Measurements from ENCODE around the gene RNU1-3. TPM values are rescaled to one million over a fixed set of nuclear protein-coding genes. Genes with fewer than 3 reads are reported as not detected.

The RNU1-3 gene
- total and polyA plus RNA-seq, 2 of the 13 experiments (the other 11 are each of a cell fraction or from before 2014, with no cell fraction given), result under 0.01 to 11,018 TPM

GRCh38 chr1:16677552-16678431 is 11.0 kb upstream of the RNU1-3 start (continued):
- TF ChIP-seq ZMAT5 (CRISPR knock-in tag; IDR thresholded peaks at IDR 0.05; ENCODE audit: borderline replicate concordance, low read depth) (no peak), SMAD1 (CRISPR knock-in tag; IDR thresholded peaks at IDR 0.05; ENCODE audit: borderline replicate concordance, low read depth) (no peak), NCOA2 (CRISPR knock-in tag; IDR thresholded peaks at IDR 0.05) (peak; percentile 51), XBP1 (CRISPR knock-in tag; IDR thresholded peaks at IDR 0.05) (no peak), SAP130 (CRISPR knock-in tag; IDR thresholded peaks at IDR 0.05; ENCODE audit: low read depth) (peak; percentile 69), JUND (CRISPR knock-in tag; IDR thresholded peaks at IDR 0.05) (no peak), ZNF253 (CRISPR knock-in tag; IDR thresholded peaks at IDR 0.05; ENCODE audit: borderline replicate concordance) (no peak), NCOR1 (IDR thresholded peaks at IDR 0.05; ENCODE audit: borderline replicate concordance, low read length) (peak; percentile 57; the same call in 1 of the 2 replicates), ZFP1 (CRISPR knock-in tag; IDR thresholded peaks at IDR 0.05) (0 out of 2 replicates have a peak, but pooled peaks have one; percentile 38), ZNF225 (CRISPR knock-in tag; IDR thresholded peaks at IDR 0.05) (no peak), NFIC (IDR thresholded peaks at IDR 0.05; ENCODE audit: low read length) (peak; percentile 64; the same call in 1 of the 2 replicates), KMT2A (CRISPR knock-in tag; IDR thresholded peaks at IDR 0.05) (no peak), BCL6 (CRISPR knock-in tag; IDR thresholded peaks at IDR 0.05) (peak; percentile 26; the same call in 1 of the 2 replicates), ARID5B (CRISPR knock-in tag; IDR thresholded peaks at IDR 0.05) (peak; percentile 45; the same call in 1 of the 2 replicates), NPAS2 (CRISPR knock-in tag; IDR thresholded peaks at IDR 0.05; ENCODE audit: borderline replicate concordance) (0 out of 2 replicates have a peak, but pooled peaks have one; percentile 64), GATAD2A (CRISPR knock-in tag; IDR thresholded peaks at IDR 0.05) (peak; percentile 86), ZNF749 (CRISPR knock-in tag; IDR thresholded peaks at IDR 0.05; ENCODE audit: borderline replicate concordance) (no peak), HNF4A (CRISPR knock-in tag; IDR thresholded peaks at IDR 0.05) (no peak), ZSCAN21 (CRISPR knock-in tag; IDR thresholded peaks at IDR 0.05; ENCODE audit: borderline replicate concordance) (no peak), ZKSCAN8 (CRISPR knock-in tag; IDR thresholded peaks at IDR 0.05; ENCODE audit: borderline replicate concordance) (0 out of 2 replicates have a peak, but pooled peaks have one; percentile 54), REPIN1 (CRISPR knock-in tag; IDR thresholded peaks at IDR 0.05; ENCODE audit: borderline replicate concordance, low read depth) (peak; percentile 64; the same call in 1 of the 2 replicates), PATZ1 (CRISPR knock-in tag; IDR thresholded peaks at IDR 0.05) (0 out of 2 replicates have a peak, but pooled peaks have one; percentile 34), PHF8 (CRISPR knock-in tag; IDR thresholded peaks at IDR 0.05) (peak; percentile 24; the same call in 1 of the 2 replicates), BRCA1 (CRISPR knock-in tag; IDR thresholded peaks at IDR 0.05) (no peak), KMT2B (CRISPR knock-in tag; IDR thresholded peaks at IDR 0.05) (0 out of 2 replicates have a peak, but pooled peaks have one; percentile 22)

Data from HepG2 (cell line).